HG02678 (cell line): ENCODE data around the gene PLA2G4E.

Experiments used
- ATAC-seq: cut with Tn5 transposase; IDR thresholded peaks from one replicate; pipeline ENCODE4 v1.9.1; 2021; ENCODE audit warnings: mild to moderate bottlenecking, moderate library complexity; ENCODE audit not compliant: unreplicated experiment

Gene PLA2G4E

GRCh38 chr15:41958002-41958420 lies 62.8 kb downstream of the PLA2G4E start:
- no peak for ATAC-seq

GRCh38 chr15:41957021-41957897 lies 63.6 kb downstream of the PLA2G4E start:
- ATAC-seq: peak; percentile 51

GRCh38 chr15:41955807-41956525 lies 64.9 kb downstream of the PLA2G4E start:
- no peak for ATAC-seq

GRCh38 chr15:41955100-41955499 lies 65.7 kb downstream of the PLA2G4E start:
- ATAC-seq: no peak

GRCh38 chr15:41954036-41954435 lies 66.8 kb downstream of the PLA2G4E start:
- no peak for ATAC-seq

- no peak for ATAC-seq
Measured at GRCh38 chr15:41952013-41952563, 68.8 kb downstream of the PLA2G4E start.

GRCh38 chr15:41951571-41951970 lies 69.3 kb downstream of the PLA2G4E start:
- no peak for ATAC-seq

GRCh38 chr15:41950489-41950888 lies 70.4 kb downstream of the PLA2G4E start:
- no peak for ATAC-seq

- ATAC-seq: no peak
Measured at GRCh38 chr15:41950127-41950483, 70.7 kb downstream of the PLA2G4E start.

GRCh38 chr15:41949401-41950126 lies 71.3 kb downstream of the PLA2G4E start:
- no peak for ATAC-seq

GRCh38 chr15:41948490-41948889 lies 72.4 kb downstream of the PLA2G4E start:
- ATAC-seq: no peak

GRCh38 chr15:41946970-41947369 lies 73.9 kb downstream of the PLA2G4E start:
- ATAC-seq: no peak

- no peak for ATAC-seq
Measured at GRCh38 chr15:41945731-41946130, 75.1 kb downstream of the PLA2G4E start.

GRCh38 chr15:41945221-41945620 lies 75.6 kb downstream of the PLA2G4E start:
- ATAC-seq: no peak

- ATAC-seq: no peak
Measured at GRCh38 chr15:41944313-41944940, 76.4 kb downstream of the PLA2G4E start.

GRCh38 chr15:41943543-41944312 lies 77.1 kb downstream of the PLA2G4E start:
- ATAC-seq: no peak

- no peak for ATAC-seq
Measured at GRCh38 chr15:41942886-41943285, 78.0 kb downstream of the PLA2G4E start.

GRCh38 chr15:41941644-41942415 lies 79.0 kb downstream of the PLA2G4E start:
- ATAC-seq: no peak

GRCh38 chr15:41940441-41940857 lies 80.4 kb downstream of the PLA2G4E start:
- ATAC-seq: no peak
